DMS153 treated with DMSO at 0.1 percent for 48 hours (cell line): Measurements from ENCODE around the gene ZNF136.

Experiments used
- DNase-seq: peaks from one replicate; lab custom pipeline; 2025; ENCODE audit not compliant: unreplicated experiment; lab: John Stamatoyannopoulos, UW

The ZNF136 gene

DNA sequence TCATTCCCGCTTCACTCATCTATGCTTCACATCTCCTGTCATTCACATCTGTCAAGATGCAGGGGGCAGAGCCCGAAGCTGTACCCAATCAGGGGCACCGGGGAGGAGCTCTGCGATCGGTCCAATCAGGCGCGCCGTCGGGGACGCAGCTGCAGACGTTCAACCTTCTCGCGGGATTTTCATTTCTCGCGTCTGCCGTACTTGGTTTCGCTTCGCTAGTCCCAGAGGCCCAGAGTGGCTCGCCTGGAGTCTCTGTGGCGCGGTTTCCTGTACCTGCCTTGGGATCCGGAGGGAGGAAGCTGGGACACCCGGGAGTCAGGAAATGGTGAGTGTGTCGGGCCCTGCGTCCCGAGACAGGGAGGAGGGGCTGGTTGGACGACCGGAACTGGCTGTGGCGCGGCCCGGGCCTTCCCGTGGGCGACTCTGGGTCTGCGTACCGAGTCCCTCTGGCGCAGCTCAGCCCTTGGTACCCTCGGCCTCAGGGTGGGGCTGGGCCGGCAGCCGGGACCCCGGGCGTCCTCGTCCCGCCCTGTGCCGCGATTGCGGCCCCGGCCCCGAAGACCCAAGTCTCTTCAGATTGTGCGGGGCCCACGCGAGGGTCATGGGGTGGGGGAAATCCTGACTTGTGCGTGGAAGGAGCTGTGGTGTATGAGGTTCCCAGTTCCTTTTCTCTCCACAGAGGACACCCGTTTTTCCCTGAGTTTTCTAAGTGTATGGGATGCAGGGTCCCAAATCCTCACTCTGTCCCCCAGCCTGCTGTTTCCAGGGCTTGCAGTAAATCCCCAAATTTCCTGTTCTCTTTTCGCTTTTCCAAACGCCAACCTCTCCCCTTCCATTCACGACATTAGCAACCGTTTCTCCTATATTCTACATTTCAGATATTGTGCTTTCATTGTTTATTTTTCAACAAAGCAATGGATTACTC lies at the start of gene ZNF136:
Gene ZNF136 (plus strand): TSS at position 215 of the 925 bp plus-strand sequence. CDS start 108 bp downstream, at position 323.
- peak; percentile 89 for DNase-seq

GRCh38 chr19:12113121-12113520 lies 49.8 kb upstream of the ZNF136 start:
- no peak for DNase-seq

DNA sequence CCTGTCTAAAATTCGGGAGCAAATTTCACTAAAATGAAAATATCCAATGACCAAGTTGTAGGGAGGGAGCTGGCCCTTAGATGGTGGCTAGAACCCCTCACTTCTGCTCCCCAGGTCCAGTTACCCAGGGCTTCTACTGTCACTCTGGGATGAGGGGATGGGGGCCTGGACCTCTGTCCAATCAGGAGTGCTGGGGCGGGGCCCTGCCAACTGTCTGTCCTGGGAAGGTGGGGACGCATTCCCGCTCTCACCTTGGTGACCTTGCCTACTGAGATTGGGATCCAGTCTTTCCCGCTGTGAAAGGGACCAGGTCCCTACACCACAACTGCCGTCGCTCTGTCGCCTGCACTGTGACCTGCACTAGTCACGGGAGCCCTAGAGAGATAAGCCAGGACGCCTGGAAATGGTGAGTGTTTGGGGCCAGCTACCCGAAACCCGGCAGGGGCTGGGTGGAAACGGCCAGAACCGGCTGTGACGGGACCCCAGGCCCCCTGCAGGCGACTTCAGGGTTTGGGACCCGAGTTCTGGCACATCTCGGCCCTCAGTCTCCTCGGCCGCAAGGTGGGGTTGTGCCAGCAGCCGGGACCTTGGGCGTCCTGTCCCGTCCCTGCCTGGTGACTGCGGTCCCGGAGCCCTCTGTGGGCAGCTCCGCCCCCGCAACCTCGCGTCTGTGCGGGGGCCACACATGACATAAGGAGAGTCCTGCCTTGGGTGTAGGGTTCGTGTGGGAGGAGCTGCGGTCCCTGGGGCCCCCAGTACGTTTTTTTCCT lies 45.5 kb upstream of the ZNF136 start:
- no peak for DNase-seq

GRCh38 chr19:12126707-12127106 lies 36.2 kb upstream of the ZNF136 start:
- no peak for DNase-seq

- DNase-seq: no peak
Observed at GRCh38 chr19:12133069-12133468, 29.8 kb upstream of the ZNF136 start.

DNA sequence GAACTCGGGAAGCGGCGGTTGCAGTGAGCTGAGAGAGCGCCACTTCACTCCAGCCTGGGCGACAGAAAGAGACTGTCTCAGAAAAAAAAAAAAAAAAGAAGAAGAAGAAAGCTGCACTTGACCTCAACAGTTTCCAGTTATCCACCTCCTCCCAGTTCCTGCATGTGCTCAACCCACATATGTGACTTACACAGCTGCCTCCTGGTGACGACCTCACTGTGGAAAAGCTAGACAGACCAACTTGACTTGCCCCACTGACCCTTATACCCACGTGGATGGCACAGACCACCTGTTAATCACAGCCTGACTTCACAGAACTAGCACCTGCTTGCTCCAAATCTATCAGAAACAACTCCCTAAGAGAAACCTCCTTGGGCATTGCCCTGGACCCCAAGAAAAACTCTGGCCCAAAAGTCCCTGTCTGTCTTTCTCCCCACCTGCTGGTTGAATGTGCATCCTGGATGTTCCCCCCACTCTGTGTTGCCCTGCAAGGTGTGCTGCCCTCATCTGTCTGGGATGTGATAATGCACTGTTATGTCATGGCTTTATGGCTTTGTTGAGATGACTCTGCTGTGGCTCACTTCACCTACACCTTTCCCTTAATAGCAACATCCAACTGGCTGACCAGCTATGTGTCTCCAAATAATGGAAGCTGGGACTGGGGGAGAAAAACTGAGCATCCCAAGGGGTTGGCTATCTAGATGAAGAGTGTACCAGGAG lies 25.5 kb upstream of the ZNF136 start:
- DNase-seq: no peak

DNA sequence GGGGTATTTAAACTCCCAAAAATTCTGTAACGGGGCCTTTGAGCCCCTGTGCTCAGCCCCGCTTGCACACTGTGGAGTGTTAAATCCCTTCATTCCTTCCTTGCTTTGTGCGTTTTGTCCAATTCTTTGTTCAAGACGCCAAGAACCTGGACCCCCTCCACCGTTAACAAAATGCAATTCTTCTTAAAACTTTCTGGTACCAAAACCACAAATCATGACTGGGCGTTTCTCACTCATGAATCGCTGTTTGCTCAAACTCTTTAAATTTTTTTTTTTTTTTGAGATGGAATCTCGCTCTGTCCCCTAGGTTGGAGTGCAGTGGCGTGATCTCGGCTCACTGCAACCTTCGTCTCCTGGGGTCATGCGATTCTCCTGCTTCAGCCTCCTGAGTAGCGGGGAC lies 23.6 kb upstream of the ZNF136 start:
- no peak for DNase-seq

- DNase-seq: peak; percentile 86
Observed at GRCh38 chr19:12139885-12140544, 22.9 kb upstream of the ZNF136 start, which contains the start of gene ZNF20. Gene ZNF20, minus strand, starts transcription at chr19:12140350. Its CDS starts 168 bp downstream, at chr19:12140182.

DNA sequence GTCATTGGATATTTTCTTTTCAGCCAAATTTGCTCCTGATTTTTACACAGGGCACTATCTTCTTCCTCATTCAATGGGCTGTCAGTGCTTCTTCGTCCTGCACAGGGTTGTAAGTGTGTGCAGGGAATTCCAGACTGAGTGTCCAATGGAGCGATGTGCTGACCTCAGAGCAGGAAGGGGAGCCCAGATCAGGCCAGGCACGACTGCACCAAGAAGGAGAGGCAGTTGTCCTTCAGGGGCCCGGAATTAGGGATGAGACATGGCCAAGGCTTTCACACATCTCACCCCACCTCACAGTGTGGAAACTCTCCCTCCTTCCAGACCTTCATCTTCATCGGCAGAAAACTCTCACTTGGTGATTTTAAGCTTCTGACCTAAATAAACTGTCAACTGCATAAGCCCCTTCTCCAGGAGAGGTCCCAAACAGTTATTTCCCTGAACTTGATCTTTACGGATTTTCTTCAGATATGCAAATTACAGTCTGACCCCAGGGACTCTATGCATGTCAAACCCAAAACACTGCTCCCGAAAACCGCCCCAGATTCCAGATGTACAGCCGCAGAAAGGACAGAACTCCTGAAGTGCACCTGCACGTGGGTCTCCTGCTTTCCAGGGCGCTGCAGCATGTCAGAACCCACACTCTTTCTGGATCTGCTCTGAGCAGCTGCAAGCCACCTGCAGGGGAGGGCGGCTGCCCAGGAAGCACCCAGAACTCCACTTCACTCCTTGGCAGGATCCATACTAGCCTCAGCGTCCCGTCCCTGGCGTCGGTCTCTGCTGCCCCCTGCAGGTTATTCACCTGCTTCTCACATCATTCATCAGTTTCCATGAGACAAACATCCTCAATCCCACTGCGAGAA lies 22.1 kb upstream of the ZNF136 start:
- peak; percentile 65 for DNase-seq

GRCh38 chr19:12141405-12141736 lies 21.5 kb upstream of the ZNF136 start:
- DNase-seq: no peak

DNA sequence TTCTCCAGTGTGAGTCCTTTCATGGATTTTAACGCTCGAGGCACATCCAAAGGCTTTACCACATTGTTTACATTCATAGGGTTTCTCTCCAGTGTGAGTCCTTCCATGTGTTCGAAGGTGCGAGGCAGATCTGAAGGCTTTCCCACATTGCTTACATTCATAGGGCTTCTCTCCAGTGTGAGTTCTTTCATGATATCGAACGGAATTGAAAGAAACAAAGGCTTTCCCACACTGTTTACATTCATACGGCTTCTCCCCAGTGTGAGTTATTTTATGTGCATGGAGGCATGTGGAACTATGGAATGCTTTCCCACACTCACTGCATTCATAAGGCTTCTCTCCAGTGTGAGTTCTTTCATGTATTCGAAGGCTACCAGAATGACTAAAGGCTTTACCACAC lies 17.5 kb upstream of the ZNF136 start:
- no peak for DNase-seq

DNA sequence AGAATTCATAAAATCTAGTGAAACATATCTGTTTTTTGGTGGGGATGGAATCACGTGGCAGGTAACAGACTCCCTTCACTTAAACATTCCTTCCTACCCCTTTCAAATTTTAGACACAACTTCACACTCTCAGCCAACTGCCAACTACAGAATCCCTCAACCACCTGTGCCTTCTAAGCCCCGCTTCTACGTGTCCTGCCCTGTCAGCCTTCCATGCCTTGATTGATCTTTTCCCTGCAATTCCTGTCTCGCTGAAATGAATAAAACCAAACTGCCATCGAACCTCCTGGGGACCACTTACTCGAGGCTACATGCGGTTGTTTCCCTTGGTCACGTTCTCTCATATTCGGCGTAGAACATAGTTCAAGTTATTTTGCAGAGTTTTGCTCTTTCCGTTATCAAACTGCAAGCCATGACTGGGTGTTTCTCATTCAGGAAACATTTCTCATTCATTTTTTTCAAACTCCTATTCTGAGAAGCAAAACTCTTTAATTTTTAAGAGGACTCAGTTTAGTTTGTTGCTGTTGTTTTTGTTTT lies 7.5 kb upstream of the ZNF136 start:
- DNase-seq: no peak

DNA sequence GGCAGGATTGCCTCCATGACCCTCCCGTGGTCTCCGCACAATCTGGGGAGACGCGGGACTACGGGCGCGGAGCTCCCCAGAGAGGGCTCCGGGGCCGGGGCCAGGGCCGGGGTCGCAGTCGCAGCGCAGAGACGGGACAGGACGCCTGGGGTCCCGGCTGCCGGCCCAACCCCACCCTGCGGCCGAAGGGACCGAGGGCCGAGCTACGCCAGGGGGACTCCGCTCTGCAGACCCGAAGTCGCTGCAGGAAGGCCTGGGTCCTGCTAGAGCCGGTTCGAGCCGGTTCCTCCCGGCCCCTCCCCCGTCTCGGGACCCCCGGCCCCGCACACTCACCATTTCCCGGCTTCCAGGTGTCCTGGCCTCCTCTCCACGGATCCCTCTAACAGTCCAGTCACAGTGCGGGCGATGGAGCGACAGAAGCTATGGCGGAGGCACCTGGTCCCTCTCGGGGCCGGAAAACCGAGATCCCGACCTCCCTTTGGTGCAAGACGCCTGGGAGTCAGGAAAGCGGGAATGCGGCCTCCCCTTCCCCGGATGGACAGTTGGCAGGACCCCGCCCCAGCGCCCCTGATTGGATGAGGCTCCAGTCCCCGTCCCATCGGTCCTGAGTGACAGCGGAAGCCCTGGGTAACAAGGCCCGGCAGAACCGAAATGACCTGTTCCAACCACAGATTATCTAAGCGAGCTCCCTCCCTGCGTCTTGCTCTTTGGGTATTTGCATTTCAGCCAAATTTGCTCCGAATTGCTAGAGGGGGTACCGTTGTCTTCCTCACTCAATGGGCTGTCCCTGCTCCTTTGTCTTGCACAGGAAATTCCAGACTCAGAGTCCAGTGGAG lies 6.5 kb upstream of the ZNF136 start, which contains the start of gene ZNF625:
Gene ZNF625 (minus strand): TSS at position 512 of the 836 bp plus-strand sequence. CDS start 176 bp downstream, at position 336.
- DNase-seq: no peak

DNA sequence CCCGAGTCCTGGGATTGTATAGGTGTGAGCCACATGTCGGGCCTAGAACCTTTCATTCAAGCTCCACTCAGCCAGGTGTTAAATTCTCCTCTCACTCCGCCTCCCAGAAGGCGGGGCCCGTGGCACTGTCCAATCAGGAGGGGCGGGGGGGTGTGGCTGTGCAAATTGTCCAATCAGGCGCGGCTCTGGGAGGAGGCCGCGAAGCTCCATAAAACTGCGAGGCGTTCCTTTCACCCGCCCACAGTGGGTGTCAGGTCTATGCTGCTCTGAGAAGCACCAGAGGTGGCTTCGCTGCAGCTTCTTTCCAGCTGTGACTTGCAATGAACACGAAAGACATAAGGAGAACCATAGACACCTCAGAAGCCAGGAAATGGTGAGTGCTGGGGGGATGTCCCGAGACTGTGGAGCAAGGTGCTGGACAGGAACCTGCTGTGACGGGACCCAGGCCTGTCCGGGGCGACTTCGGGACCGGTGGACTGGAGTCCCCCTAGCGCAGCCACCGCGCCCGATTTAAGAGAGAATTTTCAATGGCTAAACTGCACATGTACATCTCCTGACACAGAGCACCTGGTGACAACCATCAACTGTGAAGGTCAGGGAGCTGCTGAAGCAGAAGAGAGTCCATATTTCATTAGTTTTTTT lies 3.0 kb upstream of the ZNF136 start:
- no peak for DNase-seq

GRCh38 chr19:12162513-12162881 lies 399 bp upstream of the ZNF136 start:
- DNase-seq: no peak

- DNase-seq: no peak
Observed at GRCh38 chr19:12163826-12164225, 930 bp downstream of the ZNF136 start.

- no peak for DNase-seq
Observed at GRCh38 chr19:12166626-12167025, 3.7 kb downstream of the ZNF136 start.

- no peak for DNase-seq
Observed at GRCh38 chr19:12180377-12180776, 17.5 kb downstream of the ZNF136 start.
